A549 (cell line): ENCODE data around the gene PITPNM3. TPM values are rescaled to one million over a fixed set of nuclear protein-coding genes. Genes with fewer than 3 reads are reported as not detected.

Experiments used
- ATAC-seq, 2 experiments: fragments of 200-7000 bp in 1 of 2; fragments of >200 bp in 1 of 2; cut with Nextera tagmentation in 1 of 2; cut with Tn5 transposase in 1 of 2; 3 replicates each; pipeline versions ENCODE4 v1.8.0 to v1.9.1; 2018 to 2020; ENCODE audit warnings: mild to moderate bottlenecking in 1 of 2, moderate library complexity in 1 of 2
- CTCF ChIA-PET: fragments of 300-600 bp; sonication (Branson Sonifier 250); formaldehyde crosslinking; extraction: SDS; loops from one replicate; lab custom pipeline; 2021; ENCODE audit warnings: antibody characterized with exemption, inconsistent platforms; lab: Yijun Ruan, JAX
- POLR2A ChIA-PET: fragments of 350-600 bp; formaldehyde crosslinking; extraction: SDS; loops from one replicate; lab custom pipeline; 2021; ENCODE audit warnings: antibody characterized with exemption, inconsistent platforms; lab: Yijun Ruan, JAX
- DNase-seq, 2 experiments: peaks; one replicate each; pipeline versions ENCODE4 v3.0.0 to v3.0.0-alpha.2; 2011 to 2016; ENCODE audit warnings: low read depth in 1 of 2, low spot score in 1 of 2
- FAIRE-seq: peaks from 2 replicates; lab custom pipeline; 2011; peaks lifted over from hg19 to GRCh38; lab: Jason Lieb, UNC
- H3K27ac ChIP-seq, 2 experiments: fragments of >200 bp; sonication (Bioruptor Twin); formaldehyde crosslinking; 3 replicates each; pipeline ENCODE4 v1.5.1; 2016 to 2017
- H3K4me1 ChIP-seq: fragments of >200 bp; sonication (Bioruptor Twin); formaldehyde crosslinking; 3 replicates; pipeline ENCODE4 v1.6.1; 2016
- H3K4me2 ChIP-seq: fragments of >200 bp; sonication (Bioruptor Twin); formaldehyde crosslinking; 3 replicates; pipeline ENCODE4 v1.6.1; 2016
- H3K4me3 ChIP-seq: fragments of >200 bp; sonication (Bioruptor Twin); formaldehyde crosslinking; 3 replicates; pipeline ENCODE4 v1.5.1; 2016
- H3K9me3 ChIP-seq: fragments of >200 bp; sonication (Bioruptor Twin); formaldehyde crosslinking; 3 replicates; pipeline ENCODE4 v1.6.1; 2016
- BHLHE40 ChIP-seq: IDR thresholded peaks from 2 replicates; pipeline ENCODE4 v1.6.1; 2012; ENCODE audit warnings: low read depth, low read length, inconsistent platforms
- CBX8 ChIP-seq: fragments of 200-600 bp; sonication (generic); IDR thresholded peaks from 2 replicates; pipeline ENCODE4 v1.6.1; 2016
- CEBPB ChIP-seq, 2 experiments: fragments of >200 bp in 1 of 2; sonication (Bioruptor Twin) in 1 of 2; formaldehyde crosslinking in 1 of 2; IDR thresholded peaks; 2 replicates each; pipeline ENCODE4 v1.6.1; 2012 to 2016
- EHF ChIP-seq: fragments of 250-450 bp; sonication (Bioruptor Pico); IDR thresholded peaks from 2 replicates; pipeline ENCODE4 v1.5.0; 2020; ENCODE audit warnings: mild to moderate bottlenecking
- EHMT2 ChIP-seq: fragments of 200-600 bp; sonication (generic); IDR thresholded peaks from 2 replicates; pipeline ENCODE4 v1.6.1; 2016; ENCODE audit warnings: antibody characterized with exemption, low read depth, mild to moderate bottlenecking, moderate library complexity
- EP300 ChIP-seq, 2 experiments: fragments of >200 bp; sonication (Bioruptor Twin); formaldehyde crosslinking; IDR thresholded peaks; 2 replicates in 1 of 2; 3 replicates in 1 of 2; pipeline ENCODE4 v1.6.1; 2016 to 2017
- ESRRA ChIP-seq: fragments of 150-350 bp; IDR thresholded peaks from 2 replicates; pipeline ENCODE4 v1.6.1; 2014; ENCODE audit warnings: mild to moderate bottlenecking, low read length, borderline replicate concordance
- HDAC2 ChIP-seq: fragments of 200-600 bp; sonication (generic); IDR thresholded peaks from 2 replicates; pipeline ENCODE4 v1.6.1; 2016
- HEYL ChIP-seq: fragments of 250-450 bp; sonication (Bioruptor Pico); IDR thresholded peaks from 2 replicates; pipeline ENCODE4 v1.8.0; 2021; ENCODE audit warnings: mild to moderate bottlenecking, moderate library complexity
- HOXB13 ChIP-seq: fragments of 250-450 bp; sonication (Bioruptor Pico); IDR thresholded peaks from 2 replicates; pipeline ENCODE4 v1.5.0; 2020; ENCODE audit warnings: low read depth, mild to moderate bottlenecking, moderate library complexity
- JUNB ChIP-seq: fragments of >200 bp; sonication (Bioruptor Twin); formaldehyde crosslinking; IDR thresholded peaks from 2 replicates; pipeline ENCODE4 v1.6.1; 2016
- MAZ ChIP-seq: fragments of 150-350 bp; IDR thresholded peaks from 2 replicates; pipeline ENCODE4 v1.6.1; 2014; ENCODE audit warnings: antibody characterized with exemption, low read depth, low read length, borderline replicate concordance
- NPAS2 ChIP-seq: fragments of 250-450 bp; sonication (Bioruptor Pico); IDR thresholded peaks from 2 replicates; pipeline ENCODE4 v1.8.0; 2022; ENCODE audit warnings: mild to moderate bottlenecking, moderate library complexity, borderline replicate concordance
- NR3C1 ChIP-seq: fragments of >200 bp; sonication (Bioruptor Twin); formaldehyde crosslinking; IDR thresholded peaks from 3 replicates; pipeline ENCODE4 v1.6.1; 2017
- PHF8 ChIP-seq: fragments of 200-600 bp; sonication (generic); IDR thresholded peaks from 2 replicates; pipeline ENCODE4 v1.6.1; 2016; ENCODE audit warnings: low read depth, mild to moderate bottlenecking, antibody characterized with exemption, moderate library complexity, borderline replicate concordance
- POLR2AphosphoS2 ChIP-seq: conservative IDR thresholded peaks from 2 replicates; pipeline ENCODE4 v1.6.1; 2012; ENCODE audit warnings: low read length, improper control_type of control experiment, inconsistent platforms
- RCOR1 ChIP-seq: fragments of 150-350 bp; IDR thresholded peaks from 2 replicates; pipeline ENCODE4 v1.6.1; 2014; ENCODE audit warnings: antibody characterized with exemption, low read length, low read depth
- RFX5 ChIP-seq: fragments of 450-650 bp; IDR thresholded peaks from 2 replicates; pipeline ENCODE4 v1.7.1; 2014; ENCODE audit warnings: antibody characterized with exemption, mild to moderate bottlenecking, moderate library complexity
- RNF2 ChIP-seq: fragments of 200-600 bp; sonication (generic); IDR thresholded peaks from 2 replicates; pipeline ENCODE4 v1.6.1; 2016; ENCODE audit warnings: low read depth, mild to moderate bottlenecking, antibody characterized with exemption, moderate library complexity, borderline replicate concordance
- SMC3 ChIP-seq: fragments of >200 bp; sonication (Bioruptor Twin); formaldehyde crosslinking; IDR thresholded peaks from 3 replicates; pipeline ENCODE4 v1.6.1; 2018; ENCODE audit warnings: inconsistent platforms
- SREBF2 ChIP-seq: fragments of 450-650 bp; IDR thresholded peaks from 2 replicates; pipeline ENCODE4 v1.6.1; 2014; ENCODE audit warnings: mild to moderate bottlenecking, moderate library complexity
- ZFP36 ChIP-seq: fragments of 450-650 bp; IDR thresholded peaks from 2 replicates; pipeline ENCODE4 v1.6.1; 2014; ENCODE audit warnings: borderline replicate concordance; ENCODE audit not compliant: partially characterized antibody
- ZNF302 ChIP-seq: fragments of 250-450 bp; sonication (Bioruptor Pico); IDR thresholded peaks from 2 replicates; pipeline ENCODE4 v1.9.0; 2021; ENCODE audit warnings: inconsistent platforms, mild to moderate bottlenecking, moderate library complexity
- ZSCAN20 ChIP-seq: fragments of 250-450 bp; sonication (Bioruptor Pico); IDR thresholded peaks from 2 replicates; pipeline ENCODE4 v1.8.0; 2022; ENCODE audit warnings: mild to moderate bottlenecking, moderate library complexity
- WGBS: methylation state at CpG from one replicate; pipeline ENCODE4 v1.1.6; 2017; ENCODE audit errors: missing lambda C conversion rate; 5-methylcytosine and 5-hydroxymethylcytosine counted together
- polyA plus RNA-seq, 4 experiments: library from polyadenylated mRNA; depleted of rRNA in 3 of 4; stranded (reverse); fragments of >200 nt; fragmentation: RNase III in 1 of 4; extraction: RNeasy Plus Mini Kit Qiagen cat#74134 plus additional on column Dnase treatment in 1 of 4; gene quantifications; 2 replicates in 3 of 4; 3 replicates in 1 of 4; pipeline ENCODE4 v1.2.3, GENCODE V29; 2011 to 2017
- TF ChIP-seq, protein P1 (sequence below): IDR thresholded peaks from 2 replicates; pipeline ENCODE4 v1.6.1; 2012

PITPNM3 gene
- polyA plus RNA-seq, 2 of the 4 experiments (the other 2 are of a cell fraction), result 0.80 to 2.2 TPM

DNA sequence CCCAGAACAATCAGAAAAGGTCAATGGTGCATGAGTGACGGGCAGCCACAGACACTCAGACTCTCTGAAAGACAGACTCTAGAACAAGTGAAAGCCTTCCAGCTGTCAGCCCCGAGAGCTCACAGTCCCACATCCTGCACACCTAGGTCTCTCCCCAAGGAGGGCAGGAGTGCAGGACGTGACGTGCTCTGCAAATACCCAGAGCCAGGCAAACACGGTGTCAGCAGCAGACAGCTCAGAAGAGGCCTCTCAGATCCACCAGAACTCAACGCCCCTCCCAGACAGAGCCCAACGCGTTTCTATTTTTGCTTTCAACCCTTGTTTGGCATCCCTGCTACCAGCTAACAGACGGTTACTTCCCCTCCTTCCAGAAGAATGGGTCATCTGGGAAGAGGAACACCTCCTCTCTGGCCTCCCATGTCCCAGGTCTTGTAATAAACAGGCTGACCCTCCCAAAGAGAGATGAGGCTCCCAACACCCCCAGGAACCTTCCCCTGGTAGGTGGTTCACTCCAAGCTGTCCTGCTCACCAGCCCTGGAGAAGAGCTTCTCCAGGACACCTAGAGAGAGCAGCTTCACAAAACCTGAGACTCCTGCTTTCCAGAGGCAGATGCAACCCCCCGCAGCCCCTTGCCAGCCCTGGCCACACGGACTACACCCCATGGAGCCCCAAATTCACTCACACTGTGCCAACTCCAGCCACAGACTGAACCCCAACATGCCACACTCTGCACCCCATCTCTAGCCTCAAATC, 7.6 kb downstream of the PITPNM3 start:
- DNase-seq (no peak), ATAC-seq (0 out of 6 replicates have a peak, but pooled peaks of 1 of the 2 experiments have one; percentile 9), FAIRE-seq (no peak)
- no peak for TF ChIP-seq RNF2
- no peak for TF ChIP-seq HDAC2
- no peak for TF ChIP-seq MAZ
- no peak for TF ChIP-seq BHLHE40
- ChIA-PET POLR2A (no interaction called here), CTCF (interaction anchor here (0.7 to 10.9 kb wide), 13 partner anchors 10 to 365 kb away, joined by 3 to 105 read pairs (median 3); no protein-coding TSS in a partner anchor)
- WGBS, result 75% methylated on average over 11 of the region's 11 CpGs
- no peak overlapping the region for H3K4me2 ChIP-seq
- no peaks in the 10 kb centered on the region for H3K9me3 ChIP-seq
- no peak overlapping the region; a peak in 1 of 6 replicates for H3K27ac ChIP-seq
- H3K4me3 ChIP-seq, result no peak overlapping the region
- H3K4me1 ChIP-seq, result peaks cover 10% of the 10 kb centered on the region; the same call in 2 of the 3 replicates

DNA sequence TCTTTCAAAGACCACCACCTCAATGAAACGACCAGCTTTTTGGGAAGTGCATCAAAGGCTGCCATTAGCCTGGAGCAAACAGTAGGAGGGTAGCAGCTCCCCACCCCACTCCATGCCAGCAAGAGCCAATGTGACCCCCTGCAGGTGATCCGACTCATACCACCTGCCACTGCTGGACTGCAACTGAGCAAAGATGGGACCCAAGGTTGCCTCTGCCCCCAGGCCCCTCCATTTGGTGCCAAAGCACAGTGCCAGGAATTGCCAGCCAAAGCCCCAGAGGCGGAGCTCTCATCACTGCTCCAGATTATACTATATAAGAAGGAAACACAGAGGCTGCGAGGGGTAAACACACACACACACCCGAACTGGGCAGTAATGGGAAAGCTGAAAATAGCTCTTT, 8.3 kb downstream of the PITPNM3 start:
- no peak overlapping the region for H3K4me2 ChIP-seq
- H3K4me1 ChIP-seq, result peaks cover 10% of the 10 kb centered on the region; the same call in 2 of the 3 replicates
- POLR2A ChIA-PET, result no interaction called here
- ATAC-seq, result no peak
- TF ChIP-seq HOXB13 (no peak), JUNB (no peak), CEBPB (IDR thresholded peaks at IDR 0.05) (no peak), EHF (CRISPR knock-in tag) (no peak), NR3C1 (no peak), HEYL (CRISPR knock-in tag) (no peak), CBX8 (no peak), EP300 (IDR thresholded peaks at IDR 0.05) (no peak), RCOR1 (no peak), PHF8 (no peak), POLR2AphosphoS2 (no peak), NPAS2 (CRISPR knock-in tag) (no peak), ZFP36 (no peak), RFX5 (no peak), ZNF302 (CRISPR knock-in tag) (no peak), ZSCAN20 (CRISPR knock-in tag) (no peak), EHMT2 (no peak), HDAC2 (no peak), SREBF2 (no peak)
- TF ChIP-seq, protein P1, sequence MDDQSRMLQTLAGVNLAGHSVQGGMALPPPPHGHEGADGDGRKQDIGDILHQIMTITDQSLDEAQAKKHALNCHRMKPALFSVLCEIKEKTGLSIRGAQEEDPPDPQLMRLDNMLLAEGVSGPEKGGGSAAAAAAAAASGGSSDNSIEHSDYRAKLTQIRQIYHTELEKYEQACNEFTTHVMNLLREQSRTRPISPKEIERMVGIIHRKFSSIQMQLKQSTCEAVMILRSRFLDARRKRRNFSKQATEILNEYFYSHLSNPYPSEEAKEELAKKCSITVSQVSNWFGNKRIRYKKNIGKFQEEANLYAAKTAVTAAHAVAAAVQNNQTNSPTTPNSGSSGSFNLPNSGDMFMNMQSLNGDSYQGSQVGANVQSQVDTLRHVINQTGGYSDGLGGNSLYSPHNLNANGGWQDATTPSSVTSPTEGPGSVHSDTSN, result no peak
- H3K4me3 ChIP-seq, result no peak overlapping the region
- CTCF ChIA-PET, result interaction anchor here (0.7 to 10.9 kb wide), 8 partner anchors 21 to 366 kb away, joined by 3 to 105 read pairs (median 3); no protein-coding TSS in a partner anchor
- DNase-seq, result no peak
- FAIRE-seq, result no peak
- no peaks in the 10 kb centered on the region for H3K9me3 ChIP-seq
- 60% methylated on average over 4 of the region's 5 CpGs for WGBS
- no peak overlapping the region; a peak in 1 of 6 replicates for H3K27ac ChIP-seq

DNA sequence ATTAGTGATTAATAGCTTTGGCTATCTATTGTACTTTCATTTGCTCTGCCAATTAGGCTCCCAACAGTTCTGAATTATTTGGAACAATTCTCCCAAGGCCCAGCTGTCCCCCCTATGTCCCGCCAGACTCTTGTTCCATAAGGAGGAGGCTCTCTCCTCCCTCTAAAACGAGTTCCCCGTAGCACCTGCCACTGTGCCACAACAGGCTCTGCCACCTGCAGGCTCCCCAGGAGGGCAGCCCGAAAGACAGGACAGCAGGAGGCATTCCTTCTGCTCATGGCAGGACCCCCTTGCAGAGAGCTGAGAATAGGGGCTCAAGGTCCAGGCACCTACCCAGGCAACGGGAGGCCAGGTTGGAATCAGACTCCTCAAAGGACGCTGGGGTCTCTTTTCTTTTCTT, 9.0 kb downstream of the PITPNM3 start:
- CTCF ChIA-PET, result interaction anchor here (0.6 to 10.9 kb wide), 4 partner anchors 21 to 421 kb away, joined by 3 to 105 read pairs (median 4); no protein-coding TSS in a partner anchor
- ATAC-seq, result no peak
- no peak overlapping the region for H3K27ac ChIP-seq
- TF ChIP-seq ESRRA (no peak), EP300 (IDR thresholded peaks at IDR 0.05) (no peak), PHF8 (no peak), POLR2AphosphoS2 (no peak), ZNF302 (CRISPR knock-in tag) (no peak), SMC3 (no peak)
- DNase-seq, result no peak
- H3K4me1 ChIP-seq, result peaks cover 8% of the 10 kb centered on the region; the same call in 2 of the 3 replicates
- no peak for FAIRE-seq
- H3K9me3 ChIP-seq, result no peaks in the 10 kb centered on the region
- 73% methylated on average over 6 of the region's 6 CpGs for WGBS
- H3K4me2 ChIP-seq, result no peak overlapping the region
- POLR2A ChIA-PET, result no interaction called here
- H3K4me3 ChIP-seq, result no peak overlapping the region
